ENCODE results near the gene SNF8.

Gene SNF8

GRCh38 chr17:48928876-48929811 lies 15.5 kb downstream of the SNF8 start:
- no peak for DNase-seq

- no peak for DNase-seq
These were observed 16.5 kb downstream of the SNF8 start for GRCh38 chr17:48927978-48928745.

GRCh38 chr17:48925991-48926342 lies 18.7 kb downstream of the SNF8 start:
- DNase-seq: no peak

- no peak for DNase-seq
These were observed 19.2 kb downstream of the SNF8 start for GRCh38 chr17:48925251-48925990.

- no peak for DNase-seq
These were observed 29.0 kb downstream of the SNF8 start for GRCh38 chr17:48915459-48916282.

- no peak for DNase-seq
These were observed 32.2 kb downstream of the SNF8 start for GRCh38 chr17:48912476-48912875.

GRCh38 chr17:48910370-48910769 lies 34.3 kb downstream of the SNF8 start:
- no peak for DNase-seq

- no peak for DNase-seq
These were observed 34.9 kb downstream of the SNF8 start for GRCh38 chr17:48909783-48910182.

GRCh38 chr17:48908853-48909394 lies 35.7 kb downstream of the SNF8 start:
- DNase-seq: peak; percentile 93

GRCh38 chr17:48908047-48908843 lies 36.4 kb downstream of the SNF8 start, which contains the start of gene UBE2Z:
TSS of gene UBE2Z (plus strand) at chr17:48908407. CDS start at chr17:48908504, 97 bp downstream.
- peak; percentile 97 for DNase-seq

GRCh38 chr17:48907713-48908046 lies 37.0 kb downstream of the SNF8 start:
- DNase-seq: no peak

GRCh38 chr17:48905987-48906515 lies 38.6 kb downstream of the SNF8 start:
- no peak for DNase-seq

- no peak for DNase-seq
These were observed 40.2 kb downstream of the SNF8 start for GRCh38 chr17:48904428-48904827.

- DNase-seq: no peak
These were observed 41.2 kb downstream of the SNF8 start for GRCh38 chr17:48903401-48903800.

GRCh38 chr17:48901241-48901640 lies 43.4 kb downstream of the SNF8 start:
- DNase-seq: no peak

GRCh38 chr17:48894886-48895285 lies 49.8 kb downstream of the SNF8 start:
- DNase-seq: no peak

- no peak for DNase-seq
These were observed 50.8 kb downstream of the SNF8 start for GRCh38 chr17:48893646-48894508.

- no peak for DNase-seq
These were observed 51.5 kb downstream of the SNF8 start for GRCh38 chr17:48892940-48893645.

- DNase-seq: no peak
These were observed 54.6 kb downstream of the SNF8 start for GRCh38 chr17:48890086-48890485.

Data from eye (tissue), 1 donor.